Measurements from ENCODE around the gene IPO7.
"Not testable (repeated sequence)": the region's sequence is repeated elsewhere in the genome, so short reads cannot be mapped to it uniquely, and the experiment has no call there.

IPO7 gene

DNA sequence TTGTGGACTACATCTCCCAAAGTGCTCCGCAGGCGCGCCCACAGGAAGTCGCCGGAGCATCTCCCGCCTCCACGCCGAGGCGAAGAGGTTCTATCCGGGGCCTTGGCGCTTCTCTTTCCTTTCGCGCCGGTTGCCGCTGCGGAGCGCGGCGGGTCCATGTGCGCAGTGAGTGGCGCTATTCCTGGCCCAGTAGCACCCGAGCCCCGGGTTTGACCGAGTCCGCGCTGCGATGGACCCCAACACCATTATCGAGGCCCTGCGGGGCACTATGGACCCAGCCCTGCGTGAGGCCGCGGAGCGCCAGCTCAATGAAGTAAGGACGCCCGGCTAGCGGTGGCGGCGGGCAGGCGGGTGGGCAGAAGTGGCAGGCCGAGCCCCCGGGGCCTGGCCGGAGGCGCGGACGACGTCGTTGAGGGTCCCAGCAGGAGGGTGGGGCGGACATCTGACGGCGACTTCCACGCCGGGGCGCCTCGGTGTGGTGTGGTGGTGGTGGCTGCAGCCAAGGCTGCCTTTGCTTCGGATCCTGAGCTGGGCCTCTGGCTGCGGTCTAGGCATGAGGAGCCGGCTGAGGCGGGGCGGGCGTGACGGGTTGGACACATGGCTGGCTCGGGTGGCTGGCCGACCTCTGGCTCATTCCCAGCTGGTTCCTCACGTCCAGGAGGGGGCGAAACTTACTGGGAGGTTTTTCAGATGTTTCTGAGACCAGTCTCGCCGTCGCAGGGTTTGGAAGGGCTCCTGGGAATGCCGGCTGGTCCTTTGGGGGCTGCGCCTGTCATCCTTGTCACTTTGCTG lies at the start of gene IPO7:
TSS of gene IPO7 (plus strand) at position 118 of the 792 bp plus-strand sequence. CDS start at position 230, 112 bp downstream.
- peak; percentile 92 for DNase-seq

DNA sequence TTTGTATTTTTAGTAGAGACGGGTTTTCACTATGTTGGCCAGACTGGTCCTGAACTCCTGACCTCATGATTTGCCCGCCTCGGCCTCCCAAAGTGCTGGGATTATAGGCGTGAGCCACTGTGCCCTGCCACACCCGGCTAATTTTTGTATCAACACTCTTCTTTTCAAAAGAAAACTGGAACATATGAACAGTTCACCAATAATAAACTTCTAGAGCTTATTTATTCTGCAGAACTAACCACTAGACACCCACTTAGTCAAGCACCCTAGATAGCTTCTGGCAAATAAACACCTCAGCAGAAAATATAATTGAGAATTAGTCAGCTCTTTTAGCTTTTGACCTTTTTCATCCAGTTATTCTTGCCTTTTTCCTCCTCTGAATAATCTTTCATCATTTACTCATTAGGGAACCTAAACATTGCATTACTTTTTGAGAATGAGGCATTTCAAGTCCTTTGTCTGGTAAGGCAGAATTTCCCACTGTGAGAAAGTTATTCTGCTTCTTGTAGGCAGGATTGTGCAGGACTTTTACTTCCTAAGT lies 42.7 kb upstream of the IPO7 start:
- no peak for DNase-seq

DNA sequence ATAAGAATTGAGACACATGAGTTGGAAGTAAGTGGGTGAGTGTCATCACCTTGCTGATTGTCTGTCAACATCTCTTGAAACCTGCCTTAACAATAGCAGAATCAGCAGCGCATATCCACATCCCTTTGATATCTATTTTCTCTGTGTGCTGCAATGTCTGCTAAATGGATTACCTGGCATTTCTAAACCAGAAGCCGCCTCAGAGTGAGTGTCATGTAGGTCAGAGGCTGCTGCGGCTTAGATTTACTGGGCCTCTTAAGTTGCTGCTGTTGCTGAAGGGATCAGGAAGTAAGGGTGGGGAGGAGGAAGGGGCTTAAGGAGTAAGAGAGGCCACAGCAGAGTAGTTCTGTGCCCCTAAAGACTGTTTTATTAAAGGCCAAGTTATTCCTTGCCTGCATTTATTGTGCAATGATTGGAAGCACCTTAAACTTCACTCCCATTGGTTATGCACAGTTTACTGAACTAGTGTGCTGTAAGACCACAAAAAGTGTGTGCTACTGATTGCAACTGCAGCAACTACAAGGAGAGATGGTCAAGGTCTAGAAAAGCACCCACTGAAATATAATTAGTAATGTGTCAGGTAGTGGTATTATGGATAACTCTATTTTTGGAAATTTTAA lies 40.3 kb upstream of the IPO7 start:
- no peak for DNase-seq

DNA sequence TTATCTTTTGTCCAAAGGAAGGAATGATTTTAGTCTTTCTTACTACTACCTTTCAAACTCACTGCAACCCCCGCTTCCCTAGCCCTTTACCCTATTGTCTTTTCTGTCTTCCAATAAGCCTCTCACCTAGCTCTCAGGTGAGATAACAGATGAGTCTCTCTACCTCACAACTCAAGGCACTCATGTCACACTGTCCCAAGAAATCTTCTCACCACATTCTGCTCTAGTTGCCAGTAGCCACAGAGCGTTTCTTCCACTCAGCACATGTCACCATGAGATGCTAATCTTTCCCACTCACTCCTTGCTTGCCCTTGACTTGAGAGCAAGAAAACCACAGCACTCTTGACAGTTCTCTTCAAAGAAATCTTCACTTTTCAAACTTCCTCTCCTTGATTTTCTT lies 37.4 kb upstream of the IPO7 start:
- DNase-seq: no peak

DNA sequence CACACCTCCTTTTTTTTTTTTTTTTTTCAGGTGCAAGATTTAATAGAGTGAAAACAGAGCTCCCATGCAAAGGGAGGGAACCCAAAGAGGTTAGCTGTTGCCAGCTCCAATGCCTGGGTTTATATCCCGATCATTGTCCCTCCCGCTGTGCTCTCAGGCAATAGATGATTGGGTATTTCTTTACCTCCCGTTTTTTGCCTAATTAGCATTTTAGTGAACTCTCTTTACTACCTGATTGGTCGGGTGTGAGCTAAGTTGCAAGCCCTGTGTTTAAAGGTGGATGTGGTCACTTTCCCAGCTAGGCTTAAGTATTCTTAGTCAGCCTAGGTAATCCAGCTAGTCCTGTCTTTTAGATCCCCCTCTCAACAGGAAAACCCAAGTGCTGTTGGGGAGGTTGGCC lies 36.7 kb upstream of the IPO7 start:
- not testable (repeated sequence) for DNase-seq

DNA sequence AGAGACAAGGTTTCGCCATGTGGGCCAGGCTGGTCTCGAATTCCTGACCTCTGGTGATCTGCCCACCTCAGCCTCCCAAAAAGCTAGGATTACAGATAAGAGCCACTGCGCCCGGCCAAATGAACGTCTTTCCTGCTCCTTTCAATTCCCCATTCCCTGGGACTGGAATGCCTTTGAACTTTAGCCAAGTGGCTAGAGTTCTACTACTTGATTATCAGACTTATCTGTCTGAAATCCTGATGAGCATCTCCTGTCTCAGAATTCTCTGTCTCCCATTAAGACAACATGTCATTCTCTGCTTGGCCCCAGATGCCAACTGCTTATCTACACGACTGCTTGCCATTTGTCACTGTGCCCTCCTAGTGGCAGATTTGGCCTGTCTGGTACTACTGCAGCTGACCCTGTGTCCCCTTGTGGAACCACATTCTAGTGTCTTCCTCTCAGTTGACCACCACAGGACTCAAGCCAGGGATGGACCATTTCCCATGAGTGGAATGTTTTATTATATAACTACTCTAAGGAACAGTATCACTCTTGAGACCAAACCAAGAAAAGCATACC lies 33.1 kb upstream of the IPO7 start:
- no peak for DNase-seq

GRCh38 chr11:9357041-9357440 lies 27.4 kb upstream of the IPO7 start:
- no peak for DNase-seq

DNA sequence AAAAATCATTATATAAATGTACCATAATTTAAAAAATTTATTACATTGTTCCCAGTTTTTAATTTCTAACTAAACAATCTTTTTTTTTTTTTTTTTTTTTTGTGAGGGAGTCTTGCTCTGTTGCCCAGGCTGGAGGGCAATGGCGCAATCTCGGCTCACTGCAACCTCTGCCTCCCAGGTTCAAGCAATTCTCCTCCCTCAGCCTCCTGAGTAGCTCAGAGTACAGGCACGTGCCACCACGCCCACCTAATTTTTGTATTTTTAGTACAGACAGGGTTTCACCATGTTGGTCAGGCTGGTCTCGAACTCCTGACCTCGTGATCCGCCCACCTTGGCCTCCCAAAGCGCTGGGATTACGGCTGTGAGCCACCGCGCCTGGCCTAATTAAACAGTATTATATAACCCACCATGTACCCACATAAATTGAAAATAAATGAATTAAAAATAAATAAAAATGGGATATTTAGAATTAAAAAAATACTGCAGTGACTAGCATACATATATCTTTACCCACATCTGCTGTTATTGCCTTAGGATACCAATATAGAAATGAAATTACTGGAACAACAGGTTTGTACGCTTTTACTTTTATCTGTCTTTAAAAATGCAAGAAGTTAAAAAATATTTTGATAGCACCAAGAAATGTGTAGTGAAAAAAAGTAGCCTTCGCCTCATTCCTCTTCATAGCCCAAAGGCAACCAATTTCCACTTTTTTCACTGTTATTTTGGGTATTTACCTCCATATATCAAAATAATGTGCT lies 23.4 kb upstream of the IPO7 start:
- not testable (repeated sequence) for DNase-seq

- DNase-seq: no peak
Measured at GRCh38 chr11:9362393-9362863, 22.0 kb upstream of the IPO7 start.

DNA sequence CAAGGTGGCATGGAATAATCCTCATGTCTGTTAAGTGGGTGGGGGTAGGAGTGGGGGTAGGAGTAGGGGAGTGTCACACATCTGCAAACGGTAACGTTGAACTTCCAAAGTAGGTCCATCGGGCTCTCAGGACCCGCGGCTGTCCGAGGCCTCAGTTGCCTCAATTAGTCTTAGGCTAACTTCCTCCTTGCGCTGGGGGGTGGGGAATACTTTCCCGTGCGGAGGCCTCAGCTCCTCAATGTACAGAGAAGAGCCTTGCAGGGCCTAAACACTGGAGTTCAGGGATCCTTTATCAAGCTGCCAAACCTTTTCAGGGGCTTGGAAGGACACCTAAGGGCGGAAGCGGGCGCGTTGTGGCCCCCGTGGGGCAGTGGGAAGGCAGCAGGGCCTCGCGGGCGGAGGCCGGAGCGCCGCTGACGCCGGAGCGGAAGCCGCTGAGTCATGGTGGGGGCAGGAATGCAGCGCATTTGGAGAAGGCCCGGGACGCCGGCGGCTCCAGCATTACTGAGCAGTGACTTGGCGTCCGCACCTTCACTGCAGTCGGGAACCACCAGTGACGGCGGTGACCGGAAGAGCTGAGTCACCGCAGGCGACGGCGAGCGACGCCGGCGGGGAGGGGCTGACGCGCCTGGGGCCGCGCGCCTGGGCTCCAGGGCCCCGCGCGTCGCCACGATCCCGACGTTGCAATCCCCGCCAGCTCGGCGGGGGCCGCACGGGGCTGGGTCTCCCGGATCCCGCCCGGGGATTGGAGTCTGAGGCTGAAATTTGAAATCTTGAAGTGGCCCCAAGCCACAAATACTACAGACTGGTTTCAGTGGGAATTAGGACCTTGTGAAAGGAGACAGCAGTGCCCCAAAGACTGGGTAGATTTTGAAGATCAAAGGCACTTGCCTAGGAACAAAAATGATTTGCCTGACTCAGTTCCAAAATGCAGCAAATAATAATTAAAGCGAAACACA lies 20.2 kb upstream of the IPO7 start:
- peak; percentile 93 for DNase-seq

- DNase-seq: no peak
Measured at GRCh38 chr11:9367551-9367950, 16.9 kb upstream of the IPO7 start.

DNA sequence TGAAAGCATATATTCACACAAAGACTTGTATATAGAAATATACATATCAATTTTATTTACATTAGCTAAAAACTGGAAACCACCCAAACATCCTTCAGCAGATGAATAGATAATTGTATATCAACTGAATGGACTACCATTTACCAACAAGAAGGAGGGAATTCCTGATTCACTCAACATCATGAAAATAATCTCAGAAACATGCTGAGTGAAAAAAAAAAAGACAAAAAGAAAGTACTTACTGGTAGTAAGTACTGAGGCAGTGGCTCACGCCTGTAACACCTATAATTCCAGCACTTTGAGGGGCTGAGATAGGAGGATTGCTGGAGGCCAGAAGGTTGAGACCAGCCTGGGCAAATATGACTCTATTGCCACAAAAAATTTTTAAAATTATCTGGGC lies 7.4 kb upstream of the IPO7 start:
- DNase-seq: no peak

DNA sequence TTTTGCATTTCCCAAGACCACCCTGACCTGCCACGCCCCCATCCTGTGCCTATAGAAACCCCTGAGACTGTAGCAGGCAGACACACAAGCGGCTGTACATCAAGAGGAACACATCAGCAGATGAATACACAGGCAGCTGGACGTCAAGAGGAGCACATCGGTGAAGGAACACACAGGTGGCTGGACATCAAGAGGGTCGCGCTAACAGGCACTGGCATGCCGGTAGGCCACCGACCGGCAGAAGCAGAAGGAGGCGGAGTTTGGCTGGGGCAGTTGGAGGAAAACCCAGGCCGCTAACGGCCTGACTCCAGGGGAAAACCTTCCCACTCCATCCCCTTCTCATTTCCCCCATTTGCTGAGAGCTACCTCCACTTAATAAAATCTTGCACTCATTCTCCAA lies 5.4 kb upstream of the IPO7 start:
- no peak for DNase-seq

- no peak for DNase-seq
Measured at GRCh38 chr11:9380773-9381172, 3.7 kb upstream of the IPO7 start.

GRCh38 chr11:9385327-9385899 lies 961 bp downstream of the IPO7 start:
- no peak for DNase-seq

DNA sequence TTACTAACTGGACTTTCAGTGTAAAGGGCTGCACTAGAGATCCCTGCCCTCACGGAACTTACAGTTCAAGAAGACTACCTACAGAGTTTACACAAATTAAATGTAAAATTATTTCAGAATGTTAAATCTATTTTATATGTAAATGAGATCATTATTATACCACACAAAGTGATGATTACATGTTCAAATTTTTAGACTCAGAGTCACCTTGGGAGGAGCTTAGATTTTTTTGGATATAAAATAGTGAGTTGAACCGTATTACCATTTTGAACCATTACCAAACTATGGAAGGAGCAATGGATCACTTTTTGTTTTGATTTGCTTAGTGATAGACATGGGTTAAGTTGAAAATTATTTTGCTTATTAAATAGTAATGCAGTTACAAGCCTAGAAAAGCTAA lies 1.6 kb downstream of the IPO7 start:
- no peak for DNase-seq

- no peak for DNase-seq
Measured at GRCh38 chr11:9386901-9387300, 2.4 kb downstream of the IPO7 start.

DNA sequence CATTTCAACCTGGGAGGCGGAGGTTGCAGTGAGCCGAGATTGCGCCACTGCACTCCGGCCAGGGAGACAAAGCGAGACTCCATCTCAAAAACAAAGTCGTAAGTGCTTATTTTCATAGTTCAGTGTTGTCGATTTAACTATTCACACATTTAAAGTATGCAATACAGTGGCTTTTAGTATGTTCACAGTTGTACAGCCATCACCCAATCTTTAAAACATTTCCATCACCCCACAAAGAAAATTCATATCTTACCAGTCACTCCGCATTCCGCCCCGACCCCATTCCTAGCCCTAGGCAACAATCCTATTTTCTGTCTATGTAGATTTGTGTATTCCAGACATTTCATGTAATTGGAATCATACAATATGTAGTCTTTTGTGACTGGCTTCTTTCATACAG lies 11.9 kb downstream of the IPO7 start:
- DNase-seq: no peak

- DNase-seq: no peak
Measured at GRCh38 chr11:9396752-9397151, 12.3 kb downstream of the IPO7 start.

GRCh38 chr11:9397746-9398680 lies 13.6 kb downstream of the IPO7 start:
- no peak for DNase-seq
